Activated CD8-positive, alpha-beta memory T cell treated with anti-CD3 and anti-CD28 coated beads, Interleukin-2, amount 50 U/mL, for 48 hours (primary cell): Measurements from ENCODE around the gene SLC16A13.
"Not testable (repeated sequence)": the region's sequence is repeated elsewhere in the genome, so short reads cannot be mapped to it uniquely, and the experiment has no call there.

ENCODE experiments used
- DNase-seq: peaks from one replicate; pipeline ENCODE4 v3.0.0-alpha.2; 2020

Gene SLC16A13

GRCh38 chr17:7068268-7068667 is 32.5 kb downstream of the SLC16A13 start:
- DNase-seq: no peak

GRCh38 chr17:7070712-7071111 is 34.9 kb downstream of the SLC16A13 start:
- DNase-seq: no peak

- DNase-seq: no peak
Observed at GRCh38 chr17:7072406-7072805, 36.6 kb downstream of the SLC16A13 start.

GRCh38 chr17:7074931-7075330 is 39.1 kb downstream of the SLC16A13 start:
- no peak for DNase-seq

- DNase-seq: no peak
Observed at GRCh38 chr17:7077911-7078546, 42.2 kb downstream of the SLC16A13 start.

GRCh38 chr17:7078711-7079110 is 42.9 kb downstream of the SLC16A13 start:
- DNase-seq: no peak

GRCh38 chr17:7079581-7080455 is 44.0 kb downstream of the SLC16A13 start, which contains the start of gene CLEC10A:
Gene CLEC10A (minus strand): TSS chr17:7080251. CDS start chr17:7078812, 1,439 bp downstream.
- DNase-seq: no peak

- DNase-seq: no peak
Observed at GRCh38 chr17:7080456-7081041, 44.7 kb downstream of the SLC16A13 start.

- DNase-seq: no peak
Observed at GRCh38 chr17:7081341-7082062, 45.7 kb downstream of the SLC16A13 start.

GRCh38 chr17:7083592-7083991 is 47.8 kb downstream of the SLC16A13 start:
- no peak for DNase-seq

- no peak for DNase-seq
Observed at GRCh38 chr17:7084088-7084487, 48.3 kb downstream of the SLC16A13 start.

GRCh38 chr17:7088442-7088841 is 52.6 kb downstream of the SLC16A13 start:
- DNase-seq: not testable (repeated sequence)

- not testable (repeated sequence) for DNase-seq
Observed at GRCh38 chr17:7089570-7089969, 53.8 kb downstream of the SLC16A13 start.
